Hepatocyte (in vitro differentiated cells): ENCODE measurements around the gene CHADL. TPM values are rescaled to one million over a fixed set of nuclear protein-coding genes. Genes with fewer than 3 reads are reported as not detected.

Experiments used
- DNase-seq: peaks from one replicate; pipeline ENCODE4 v3.0.0-alpha.2; 2016; ENCODE audit warnings: low spot score
- H2AFZ ChIP-seq: fragments of 200-600 bp; sonication (generic); 2 replicates; pipeline ENCODE4 v1.6.0; 2016; ENCODE audit warnings: antibody characterized with exemption, mild to moderate bottlenecking
- H3K27ac ChIP-seq: fragments of 200-600 bp; sonication (generic); 2 replicates; pipeline ENCODE4 v1.5.1; 2016; ENCODE audit warnings: mild to moderate bottlenecking
- H3K27me3 ChIP-seq: fragments of 200-600 bp; sonication (generic); 2 replicates; pipeline ENCODE4 v1.6.1; 2016
- H3K36me3 ChIP-seq: fragments of 200-600 bp; sonication (generic); replicated peaks from 2 replicates; pipeline ENCODE4 v1.5.1; 2016; ENCODE audit warnings: low read depth; ENCODE audit not compliant: insufficient read depth
- H3K4me1 ChIP-seq: fragments of 200-600 bp; sonication (generic); 2 replicates; pipeline ENCODE4 v1.5.1; 2016; ENCODE audit warnings: mild to moderate bottlenecking, moderate library complexity; ENCODE audit not compliant: insufficient read depth
- H3K4me2 ChIP-seq: fragments of 200-600 bp; sonication (generic); 2 replicates; pipeline ENCODE4 v1.6.0; 2016
- H3K4me3 ChIP-seq: fragments of 200-600 bp; sonication (generic); 2 replicates; pipeline ENCODE4 v1.5.1; 2016; ENCODE audit warnings: mild to moderate bottlenecking
- H3K79me2 ChIP-seq: fragments of 200-600 bp; sonication (generic); 2 replicates; pipeline ENCODE4 v1.6.0; 2017; ENCODE audit warnings: mild to moderate bottlenecking
- H3K9me2 ChIP-seq: fragments of 200-600 bp; sonication (generic); replicated peaks from 2 replicates; pipeline ENCODE4 v1.6.0; 2017; ENCODE audit warnings: mild to moderate bottlenecking; ENCODE audit not compliant: insufficient read depth
- H3K9me3 ChIP-seq: fragments of 200-600 bp; sonication (generic); 2 replicates; pipeline ENCODE4 v1.5.1; 2016; ENCODE audit warnings: low read depth, mild to moderate bottlenecking
- H4K20me1 ChIP-seq: fragments of 200-600 bp; sonication (generic); 2 replicates; pipeline ENCODE4 v1.6.0; 2016; ENCODE audit warnings: mild to moderate bottlenecking; ENCODE audit not compliant: insufficient read depth, poor library complexity, severe bottlenecking
- EZH2 ChIP-seq: fragments of 200-600 bp; sonication (generic); IDR thresholded peaks from 2 replicates; pipeline ENCODE4 v1.6.1; 2016; ENCODE audit warnings: antibody characterized with exemption, mild to moderate bottlenecking, borderline replicate concordance
- EZH2phosphoT487 ChIP-seq: fragments of 200-600 bp; sonication (generic); IDR thresholded peaks from one replicate; pipeline ENCODE4 v1.6.1; 2018; ENCODE audit warnings: antibody characterized with exemption, mild to moderate bottlenecking, low read depth, moderate library complexity; ENCODE audit not compliant: unreplicated experiment, severe bottlenecking
- whole genome bisulfite sequencing: methylation state at CpG from one replicate; pipeline ENCODE4 v1.1.6; 2016; ENCODE audit warnings: low lambda C conversion rate; ENCODE audit errors: missing lambda C conversion rate; 5-methylcytosine and 5-hydroxymethylcytosine counted together
- polyA plus RNA-seq: library from polyadenylated mRNA; unstranded; fragments of >200 nt; fragmentation: Nextera tagmentation; extraction: Ambion mirVana; gene quantifications from 2 replicates; pipeline ENCODE4 v1.2.1, GENCODE V29; 2016
- total RNA-seq: library from RNA; depleted of rRNA; stranded (reverse); fragments of >200 nt; gene quantifications from 2 replicates; pipeline ENCODE4 v1.2.3, GENCODE V29; 2014
- TF ChIP-seq, protein P1 (sequence below): fragments of 200-600 bp; sonication (generic); IDR thresholded peaks from 2 replicates; pipeline ENCODE4 v1.5.1; 2016; ENCODE audit warnings: antibody characterized with exemption, mild to moderate bottlenecking; ENCODE audit not compliant: poor library complexity

Gene CHADL
- total and polyA plus RNA-seq, 2 experiments from 2014 or later: 1.00 to 1.4 TPM

- no peak for TF ChIP-seq EZH2
- TF ChIP-seq EZH2phosphoT487: no peak
- TF ChIP-seq, protein P1, sequence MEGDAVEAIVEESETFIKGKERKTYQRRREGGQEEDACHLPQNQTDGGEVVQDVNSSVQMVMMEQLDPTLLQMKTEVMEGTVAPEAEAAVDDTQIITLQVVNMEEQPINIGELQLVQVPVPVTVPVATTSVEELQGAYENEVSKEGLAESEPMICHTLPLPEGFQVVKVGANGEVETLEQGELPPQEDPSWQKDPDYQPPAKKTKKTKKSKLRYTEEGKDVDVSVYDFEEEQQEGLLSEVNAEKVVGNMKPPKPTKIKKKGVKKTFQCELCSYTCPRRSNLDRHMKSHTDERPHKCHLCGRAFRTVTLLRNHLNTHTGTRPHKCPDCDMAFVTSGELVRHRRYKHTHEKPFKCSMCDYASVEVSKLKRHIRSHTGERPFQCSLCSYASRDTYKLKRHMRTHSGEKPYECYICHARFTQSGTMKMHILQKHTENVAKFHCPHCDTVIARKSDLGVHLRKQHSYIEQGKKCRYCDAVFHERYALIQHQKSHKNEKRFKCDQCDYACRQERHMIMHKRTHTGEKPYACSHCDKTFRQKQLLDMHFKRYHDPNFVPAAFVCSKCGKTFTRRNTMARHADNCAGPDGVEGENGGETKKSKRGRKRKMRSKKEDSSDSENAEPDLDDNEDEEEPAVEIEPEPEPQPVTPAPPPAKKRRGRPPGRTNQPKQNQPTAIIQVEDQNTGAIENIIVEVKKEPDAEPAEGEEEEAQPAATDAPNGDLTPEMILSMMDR: no peak
- Histone ChIP-seq H2AFZ (no peak overlapping the region), H3K27ac (no peak overlapping the region), H3K4me2 (no peak overlapping the region), H4K20me1 (no peaks in the 10 kb centered on the region), H3K4me1 (no peaks in the 10 kb centered on the region), H3K4me3 (no peak overlapping the region), H3K36me3 (no peaks in the 10 kb centered on the region), H3K9me3 (no peaks in the 10 kb centered on the region), H3K79me2 (no peaks in the 10 kb centered on the region), H3K9me2 (no peaks in the 10 kb centered on the region), H3K27me3 (no peaks in the 10 kb centered on the region)
- DNase-seq: no peak
- WGBS: 94% methylated on average over 9 of the region's 9 CpGs
These were observed 17.8 kb downstream of the CHADL start for GRCh38 chr22:41222846-41223507.

GRCh38 chr22:41217553-41218157 lies 23.1 kb downstream of the CHADL start:
- Histone ChIP-seq H3K9me2 (no peaks in the 10 kb centered on the region), H3K79me2 (no peaks in the 10 kb centered on the region), H3K4me1 (peaks cover 3% of the 10 kb centered on the region), H2AFZ (no peak overlapping the region), H3K4me2 (peak overlapping the region; percentile 25), H3K36me3 (no peaks in the 10 kb centered on the region), H3K27me3 (no peaks in the 10 kb centered on the region), H3K4me3 (no peak overlapping the region), H3K27ac (peak overlapping the region; percentile 71), H4K20me1 (no peaks in the 10 kb centered on the region), H3K9me3 (no peaks in the 10 kb centered on the region)
- DNase-seq: peak; percentile 45
- 73% methylated on average over 16 of the region's 16 CpGs for WGBS
- TF ChIP-seq, protein P1: no peak
- TF ChIP-seq EZH2 (no peak), EZH2phosphoT487 (no peak)

GRCh38 chr22:41216984-41217383 lies 23.7 kb downstream of the CHADL start:
- Histone ChIP-seq H3K79me2 (no peaks in the 10 kb centered on the region), H3K4me3 (no peak overlapping the region), H3K27ac (peak overlapping the region; percentile 71), H4K20me1 (no peaks in the 10 kb centered on the region), H3K9me2 (no peaks in the 10 kb centered on the region), H3K4me2 (no peak overlapping the region), H3K27me3 (no peaks in the 10 kb centered on the region), H3K4me1 (peaks cover 3% of the 10 kb centered on the region), H2AFZ (no peak overlapping the region), H3K9me3 (no peaks in the 10 kb centered on the region), H3K36me3 (no peaks in the 10 kb centered on the region)
- no peak for DNase-seq
- TF ChIP-seq EZH2: no peak
- no peak for TF ChIP-seq EZH2phosphoT487
- TF ChIP-seq, protein P1: no peak
- 66% methylated on average over 13 of the region's 13 CpGs for WGBS
